Thymus (tissue), 11 donors: ENCODE results near the gene EIF3K. TPM values are rescaled to one million over a fixed set of nuclear protein-coding genes. Genes with fewer than 3 reads are reported as not detected.
A peak's percentile ranks its signal among the peaks of the same experiment; 100 is the strongest.

Experiments
- DNase-seq, 9 donors: peaks; one replicate each; pipeline ENCODE4 v3.0.0-alpha.2; 2013; ENCODE audit warnings: low spot score in 9 of 9, low read depth in 6 of 9, missing footprints in 1 of 9
- H3K27ac ChIP-seq, 2 donors: one replicate each; pipeline ENCODE4 v1.5.1; 2013; ENCODE audit warnings: control low read depth in 1 of 2, low read depth in 1 of 2, low read length in 1 of 2, mild to moderate bottlenecking in 1 of 2, moderate library complexity in 1 of 2
- H3K27me3 ChIP-seq, 2 donors: one replicate each; pipeline ENCODE4 v1.5.1; 2013; ENCODE audit warnings: low read length in 1 of 2; ENCODE audit not compliant: control insufficient read depth in 2 of 2, insufficient read depth in 1 of 2
- H3K36me3 ChIP-seq, 2 donors: one replicate each; pipeline ENCODE4 v1.5.1; 2013; ENCODE audit warnings: low read length in 1 of 2, mild to moderate bottlenecking in 1 of 2, moderate library complexity in 1 of 2; ENCODE audit not compliant: control insufficient read depth in 2 of 2, insufficient read depth in 2 of 2
- H3K4me1 ChIP-seq, 2 donors: one replicate each; pipeline ENCODE4 v1.5.1; 2013; ENCODE audit warnings: low read length in 2 of 2; ENCODE audit not compliant: control insufficient read depth in 2 of 2, insufficient read depth in 2 of 2
- H3K4me3 ChIP-seq, 2 donors: one replicate each; pipeline ENCODE4 v1.5.1; 2013; ENCODE audit warnings: low read length in 2 of 2, control low read depth in 1 of 2, mild to moderate bottlenecking in 1 of 2
- H3K9me3 ChIP-seq, 2 donors: one replicate each; pipeline ENCODE4 v1.5.1; 2013; ENCODE audit warnings: low read length in 1 of 2, mild to moderate bottlenecking in 1 of 2; ENCODE audit not compliant: control insufficient read depth in 2 of 2, insufficient read depth in 1 of 2
- WGBS: extraction: QIAGEN DNeasy Blood & Tissue Kit; methylation state at CpG from one replicate; pipeline ENCODE4 v1.1.7; 2013; 5-methylcytosine and 5-hydroxymethylcytosine counted together
- polyA plus RNA-seq: library from polyadenylated mRNA; stranded (reverse); fragments of 200-250 nt; gene quantifications from one replicate; pipeline ENCODE4 v1.2.3, GENCODE V29; 2013
- total RNA-seq: library from RNA; stranded (reverse); fragments of 120-200 nt; gene quantifications from one replicate; pipeline ENCODE4 v1.2.4, GENCODE V29; 2013
- donor health status: healthy.

EIF3K gene
- total and polyA plus RNA-seq, 2 donors, result 268 to 317 TPM

DNA sequence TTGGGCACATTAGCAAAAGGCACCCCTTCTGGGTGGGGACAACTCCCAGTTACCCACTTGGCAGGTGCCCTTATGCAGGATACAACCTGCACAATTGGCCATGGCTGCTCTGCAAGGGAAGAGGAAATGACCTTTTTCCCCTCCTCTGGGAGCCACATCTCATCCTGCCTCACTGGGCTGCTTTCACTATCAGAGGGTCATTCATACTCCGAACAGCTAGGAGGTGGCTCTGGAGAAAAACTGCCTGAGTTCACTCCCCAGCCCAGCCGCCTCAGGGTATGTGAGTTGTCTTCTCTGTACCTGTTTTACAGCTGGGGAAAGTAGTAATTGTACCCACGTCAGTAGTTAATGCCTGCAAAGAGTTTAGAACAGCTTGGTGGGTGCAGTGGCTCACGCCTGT lies 21.4 kb downstream of the EIF3K start:
- H3K9me3 ChIP-seq, result no peaks in the 10 kb centered on the region
- peaks cover 7 to 10% of the 10 kb centered on the region in 2 donors for H3K36me3 ChIP-seq
- no peak overlapping the region for H3K27ac ChIP-seq
- no peaks in the 10 kb centered on the region for H3K27me3 ChIP-seq
- H3K4me3 ChIP-seq, result no peak overlapping the region
- WGBS, result 95% methylated on average over 4 of the region's 4 CpGs
- no peak for DNase-seq
- H3K4me1 ChIP-seq, result peaks cover 2 to 8% of the 10 kb centered on the region in 2 donors

DNA sequence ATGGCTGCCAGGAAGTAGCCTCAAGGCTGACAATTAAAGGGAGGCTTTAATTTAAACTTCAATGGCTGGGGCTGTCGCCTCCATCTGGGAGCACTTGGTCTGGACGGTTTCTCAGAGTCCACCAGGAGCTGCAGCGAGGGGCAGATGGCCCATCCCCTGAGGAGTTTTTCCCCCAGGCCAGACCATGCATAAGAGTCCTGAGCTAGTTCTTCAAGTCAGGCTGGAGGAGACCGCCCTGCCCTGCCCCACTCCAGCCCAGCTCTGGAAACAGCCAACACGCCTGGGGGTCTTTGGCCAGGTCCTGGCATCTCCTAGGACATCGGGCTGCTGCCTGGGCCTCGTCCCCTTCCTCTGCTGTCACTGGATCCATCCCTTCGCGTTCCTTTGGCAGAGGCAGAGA lies 23.2 kb downstream of the EIF3K start:
- Histone ChIP-seq H3K36me3 (no peaks in the 10 kb centered on the region), H3K27me3 (no peaks in the 10 kb centered on the region), H3K4me3 (no peak overlapping the region), H3K4me1 (peaks cover 0 to 4% of the 10 kb centered on the region in 2 donors), H3K9me3 (no peaks in the 10 kb centered on the region), H3K27ac (no peak overlapping the region)
- 94% methylated on average over 9 of the region's 9 CpGs for whole genome bisulfite sequencing
- DNase-seq, result no peak

DNA sequence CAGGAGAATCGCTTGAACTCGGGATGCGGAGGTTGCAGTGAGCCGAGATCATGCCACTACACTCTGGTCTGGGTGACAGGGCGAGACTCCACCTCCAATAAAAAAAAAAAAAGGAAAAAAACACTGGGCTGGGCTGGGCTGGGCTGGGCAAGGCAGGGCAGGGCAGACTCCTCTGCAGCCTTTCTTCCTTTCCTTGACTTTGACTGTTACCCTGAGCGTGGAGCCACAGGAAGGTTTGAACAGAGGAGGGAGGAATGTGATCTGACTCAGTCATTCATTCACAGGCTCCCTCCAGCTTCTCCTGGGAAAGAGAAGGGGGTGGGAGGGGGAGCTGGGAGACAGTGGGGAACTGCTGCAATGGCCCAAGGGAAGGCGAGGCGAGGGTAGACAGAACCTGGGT lies 25.7 kb downstream of the EIF3K start:
- 97% methylated on average over 8 of the region's 8 CpGs for WGBS
- Histone ChIP-seq H3K4me1 (peaks cover 9 to 23% of the 10 kb centered on the region in 2 donors), H3K27ac (no peak overlapping the region), H3K27me3 (peaks cover 11 to 21% of the 10 kb centered on the region in 2 donors), H3K36me3 (no peaks in the 10 kb centered on the region), H3K4me3 (no peak overlapping the region), H3K9me3 (no peaks in the 10 kb centered on the region)
- DNase-seq, result no peak

DNA sequence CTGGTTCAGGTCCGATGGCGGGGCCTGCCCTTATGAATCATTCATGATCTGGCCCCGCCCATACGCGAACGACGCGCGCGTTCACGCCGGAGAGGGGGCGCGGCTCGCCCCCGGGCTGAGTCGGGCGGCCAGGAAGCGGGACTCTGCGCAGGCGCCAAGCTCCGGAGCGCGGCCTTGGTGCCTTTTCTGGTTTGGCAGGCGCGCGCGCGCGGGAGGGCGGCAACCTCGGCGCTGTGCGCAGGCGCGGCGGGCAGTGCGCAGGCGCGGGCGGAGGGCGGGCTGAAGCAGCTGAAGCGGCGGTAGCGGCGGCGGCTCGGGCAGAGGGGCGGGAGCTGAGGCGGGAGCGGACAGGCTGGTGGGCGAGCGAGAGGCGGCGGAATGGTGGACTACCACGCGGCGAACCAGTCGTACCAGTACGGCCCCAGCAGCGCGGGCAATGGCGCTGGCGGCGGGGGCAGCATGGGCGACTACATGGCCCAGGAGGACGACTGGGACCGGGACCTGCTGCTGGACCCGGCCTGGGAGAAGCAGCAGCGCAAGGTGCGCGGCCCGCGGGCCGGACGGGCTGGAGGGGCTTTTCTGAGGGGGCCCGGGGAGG lies 28.5 kb downstream of the EIF3K start, which contains the start of gene ACTN4:
ACTN4 (plus strand) TSS at position 282 of the 598 bp plus-strand sequence; CDS start at position 379, 97 bp downstream.
- peaks cover 25 to 49% of the 10 kb centered on the region in 2 donors for H3K27me3 ChIP-seq
- peak within 1 kb of the TSS; percentile 73 to 87 for H3K4me3 ChIP-seq
- DNase-seq, result peak; percentile 78 to 99 (median 97)
- peak within 1 kb of the TSS; percentile 47 to 66 for H3K27ac ChIP-seq
- peaks cover 9 to 34% of the 10 kb centered on the region in 2 donors for H3K4me1 ChIP-seq
- no peaks in the 10 kb centered on the region for H3K36me3 ChIP-seq
- H3K9me3 ChIP-seq, result no peaks in the 10 kb centered on the region
- WGBS, result under 1% methylated on average over 77 of the region's 77 CpGs

DNA sequence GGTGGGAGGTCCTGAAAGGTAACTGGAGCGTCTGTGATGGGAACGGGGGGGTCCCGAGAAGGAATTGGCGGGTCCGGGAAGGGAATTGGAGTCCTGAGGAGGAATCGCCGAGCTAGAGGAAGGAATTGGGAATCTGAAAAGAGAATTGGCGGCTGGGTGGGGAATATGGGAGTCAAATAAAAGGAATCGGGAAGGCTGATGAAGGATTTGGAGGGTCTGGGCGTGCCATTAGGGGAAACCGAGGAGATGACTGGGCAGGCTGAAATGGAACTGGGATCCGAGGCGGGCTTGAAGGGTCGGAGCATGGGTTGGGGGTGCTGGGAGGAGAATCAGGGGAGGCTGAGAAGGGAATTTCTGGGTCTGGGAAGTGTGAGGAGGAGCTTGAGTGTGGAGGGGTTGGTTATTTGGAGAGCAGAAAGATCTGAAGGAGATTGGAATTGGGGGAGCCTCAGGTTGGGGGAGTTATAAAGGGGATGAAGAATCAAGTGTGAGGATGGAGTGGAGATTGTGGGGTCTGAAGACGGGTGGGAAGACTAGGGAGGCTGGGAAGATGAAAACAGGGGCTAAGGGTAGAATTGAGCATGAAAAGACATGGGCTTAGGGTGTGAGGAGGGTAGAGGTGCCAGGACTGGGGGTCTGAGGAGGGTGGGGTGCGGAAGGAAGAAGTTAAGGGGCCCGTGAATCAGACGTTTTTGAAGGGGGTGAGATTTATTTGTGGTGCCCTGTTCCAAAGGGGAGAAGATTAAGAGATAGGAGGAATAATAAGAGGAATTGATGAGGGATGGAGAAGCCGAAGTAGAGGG lies 29.2 kb downstream of the EIF3K start:
- peak overlapping the region in 1 of 2 donors; percentile 66 for H3K27ac ChIP-seq
- H3K4me3 ChIP-seq, result peak overlapping the region; percentile 73 to 87
- no peak for DNase-seq
- peaks cover 29 to 56% of the 10 kb centered on the region in 2 donors for H3K27me3 ChIP-seq
- no peaks in the 10 kb centered on the region for H3K9me3 ChIP-seq
- peaks cover 9 to 35% of the 10 kb centered on the region in 2 donors for H3K4me1 ChIP-seq
- WGBS, result under 1% methylated on average over 19 of the region's 19 CpGs
- no peaks in the 10 kb centered on the region for H3K36me3 ChIP-seq

DNA sequence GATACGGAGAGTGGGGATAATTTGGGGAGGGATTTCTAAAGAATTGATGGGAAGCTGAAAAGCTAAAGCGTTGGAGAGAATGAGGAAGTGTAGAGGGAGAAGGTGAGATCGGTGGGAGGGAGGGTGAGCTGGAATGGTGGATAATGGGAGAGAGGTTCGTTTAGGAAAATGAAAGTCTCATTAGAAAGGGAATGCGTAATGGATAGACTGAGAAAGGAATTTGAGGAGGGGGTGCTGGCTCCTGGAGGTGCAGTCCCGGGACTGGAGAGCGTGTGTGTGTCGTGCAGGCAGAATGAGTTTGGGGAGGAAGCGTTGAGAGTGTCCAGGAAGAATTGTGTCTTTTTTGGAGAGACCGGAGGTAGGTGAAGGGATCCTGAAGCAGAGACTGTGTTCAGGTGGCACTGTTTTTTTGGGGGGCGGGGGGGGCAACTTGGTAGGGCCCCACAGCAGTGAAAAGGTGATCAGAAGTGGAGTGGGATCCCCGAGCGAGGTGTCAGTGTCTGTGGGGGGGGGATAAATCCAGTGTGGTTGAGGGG lies 29.8 kb downstream of the EIF3K start:
- no peak for DNase-seq
- 3% methylated on average over 13 of the region's 13 CpGs for WGBS
- Histone ChIP-seq H3K27me3 (peaks cover 35 to 62% of the 10 kb centered on the region in 2 donors), H3K27ac (no peak overlapping the region), H3K36me3 (no peaks in the 10 kb centered on the region), H3K4me1 (peaks cover 9 to 35% of the 10 kb centered on the region in 2 donors), H3K4me3 (peak overlapping the region; percentile 73 to 87), H3K9me3 (no peaks in the 10 kb centered on the region)

DNA sequence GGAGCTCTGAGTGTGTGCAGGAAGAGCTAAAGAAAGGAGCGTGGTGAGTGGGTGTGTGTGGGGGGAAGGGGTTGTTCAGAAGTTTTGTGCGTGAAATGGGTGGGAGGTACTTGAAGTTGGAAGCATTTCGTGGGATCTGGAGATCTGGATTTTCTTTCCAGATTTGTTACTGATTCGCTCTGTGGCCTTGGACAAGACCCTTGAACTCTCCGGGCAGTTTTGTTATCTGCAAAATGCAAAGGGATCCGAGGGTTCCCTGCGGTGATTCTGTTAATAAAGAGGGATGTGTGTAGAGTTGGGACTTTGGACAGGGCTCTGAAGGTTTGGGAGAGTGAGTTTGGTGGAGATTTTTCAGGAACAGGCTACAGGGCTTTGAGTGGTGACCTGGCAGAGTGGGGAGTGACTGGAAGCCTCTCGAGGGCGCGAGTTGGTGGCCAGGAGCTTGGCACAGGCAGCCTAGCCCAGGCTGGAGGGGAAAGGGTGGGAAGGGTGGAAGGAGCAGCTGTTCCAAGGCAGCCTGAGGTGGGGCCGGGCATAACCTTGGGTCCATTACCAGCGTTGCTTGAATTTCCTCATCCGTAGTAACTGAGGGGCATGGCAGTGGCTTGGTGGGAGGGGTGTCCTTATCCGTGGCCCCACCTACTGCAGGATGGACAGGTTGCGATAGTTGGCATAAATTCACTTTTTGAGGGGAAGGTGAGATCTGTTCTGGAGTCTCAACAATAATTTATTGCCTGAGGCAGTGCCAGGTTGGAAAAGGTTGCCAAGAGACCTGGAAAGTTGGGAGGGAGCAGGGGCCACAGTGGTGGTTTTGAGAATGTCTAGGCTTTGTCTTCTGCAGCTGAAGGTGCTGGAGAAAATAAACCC lies 30.6 kb downstream of the EIF3K start:
- H3K9me3 ChIP-seq, result peaks cover 0 to 3% of the 10 kb centered on the region in 2 donors
- no peak overlapping the region for H3K27ac ChIP-seq
- H3K27me3 ChIP-seq, result peaks cover 42 to 69% of the 10 kb centered on the region in 2 donors
- peaks cover 9 to 35% of the 10 kb centered on the region in 2 donors for H3K4me1 ChIP-seq
- H3K36me3 ChIP-seq, result no peaks in the 10 kb centered on the region
- no peak for DNase-seq
- peak overlapping the region; percentile 73 to 87 for H3K4me3 ChIP-seq
- WGBS, result 46% methylated on average over 15 of the region's 15 CpGs

DNA sequence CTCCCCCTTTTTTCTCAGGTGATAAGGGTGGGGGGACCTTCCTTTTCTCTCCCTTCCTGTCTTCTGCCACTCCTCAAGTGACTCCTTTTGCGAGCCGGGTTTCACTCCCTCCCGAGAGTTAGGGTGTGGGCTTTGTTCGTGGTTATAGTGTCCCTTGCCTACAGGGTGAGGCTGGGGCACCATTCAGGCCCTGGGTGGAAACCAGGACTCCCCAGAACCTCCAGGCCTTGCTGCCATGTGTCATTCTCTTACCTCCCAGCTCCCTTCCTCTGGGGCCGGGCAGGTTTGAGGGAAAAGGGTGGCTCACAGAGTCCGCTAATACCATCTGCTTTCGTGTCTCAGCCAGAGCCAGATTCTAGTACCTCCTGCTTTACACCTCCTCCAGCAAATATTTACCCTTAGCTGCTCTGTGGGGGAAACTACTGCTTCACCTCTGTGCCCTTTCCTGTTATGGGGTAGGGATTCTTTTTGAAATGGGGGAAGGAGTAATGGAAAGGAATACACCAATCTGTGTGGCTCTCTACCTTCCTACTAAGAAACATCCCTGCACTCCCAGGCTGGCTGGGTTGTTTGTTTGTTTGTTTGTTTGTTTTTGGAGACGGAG lies 31.3 kb downstream of the EIF3K start:
- no peak for DNase-seq

More for the DNA sequence above, 31.3 kb downstream of the EIF3K start:
- WGBS, result 51% methylated on average over 8 of the region's 8 CpGs
- Histone ChIP-seq H3K36me3 (no peaks in the 10 kb centered on the region), H3K9me3 (peaks cover 0 to 3% of the 10 kb centered on the region in 2 donors), H3K27ac (no peak overlapping the region), H3K4me3 (no peak overlapping the region), H3K4me1 (peaks cover 9 to 38% of the 10 kb centered on the region in 2 donors), H3K27me3 (peaks cover 49 to 77% of the 10 kb centered on the region in 2 donors)
